ENCODE measurements around the gene ZNG1A.
A peak's percentile ranks its signal among the peaks of the same experiment; 100 is the strongest.
"Not testable (repeated sequence)": the region's sequence is repeated elsewhere in the genome, so short reads cannot be mapped to it uniquely, and the experiment has no call there.

The ZNG1A gene

DNA sequence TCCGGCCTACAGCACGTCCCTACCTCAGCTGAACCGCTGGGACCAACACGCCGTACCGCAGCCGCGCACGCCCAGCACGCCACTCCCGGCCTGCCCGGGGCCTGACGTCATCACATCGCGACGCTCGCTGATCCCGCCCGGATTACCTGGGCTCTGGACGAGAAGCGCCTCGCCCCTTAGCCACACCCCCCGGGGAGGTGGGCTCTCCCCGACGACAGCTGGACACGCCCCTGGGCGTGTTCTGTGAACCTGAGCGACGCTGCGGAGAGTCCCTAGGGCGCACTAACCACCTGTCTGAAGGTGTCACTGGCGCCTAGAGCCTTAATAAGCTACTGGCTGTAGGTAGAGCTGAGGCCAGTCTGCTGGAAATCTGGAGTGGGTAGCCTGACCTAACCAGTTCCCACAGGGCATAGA lies at the start of gene ZNG1A:
ZNG1A (minus strand) TSS at position 87 of the 414 bp plus-strand sequence. CDS start 87 bp downstream, outside the sequence.
- DNase-seq: peak; percentile 92 to 96

DNA sequence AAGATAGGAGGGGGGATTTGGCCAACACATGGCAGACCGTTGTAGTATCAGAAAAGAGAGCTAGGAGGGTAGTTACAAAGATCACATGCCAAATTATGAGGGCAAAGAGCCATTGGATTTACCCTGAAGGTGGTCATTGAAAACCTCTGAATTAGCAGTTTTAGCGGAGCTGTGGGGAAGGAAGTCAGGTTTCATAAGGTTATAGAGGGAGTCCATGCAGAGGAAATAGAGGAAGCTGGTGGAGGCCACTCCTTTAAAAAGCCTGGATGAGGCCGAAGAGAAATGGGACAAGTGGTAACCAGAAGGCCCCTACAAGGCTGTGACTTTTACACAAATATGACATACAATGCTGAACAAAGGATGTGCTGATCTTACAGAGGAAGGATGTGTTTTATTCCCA lies 49.0 kb upstream of the ZNG1A start:
- DNase-seq: no peak

DNA sequence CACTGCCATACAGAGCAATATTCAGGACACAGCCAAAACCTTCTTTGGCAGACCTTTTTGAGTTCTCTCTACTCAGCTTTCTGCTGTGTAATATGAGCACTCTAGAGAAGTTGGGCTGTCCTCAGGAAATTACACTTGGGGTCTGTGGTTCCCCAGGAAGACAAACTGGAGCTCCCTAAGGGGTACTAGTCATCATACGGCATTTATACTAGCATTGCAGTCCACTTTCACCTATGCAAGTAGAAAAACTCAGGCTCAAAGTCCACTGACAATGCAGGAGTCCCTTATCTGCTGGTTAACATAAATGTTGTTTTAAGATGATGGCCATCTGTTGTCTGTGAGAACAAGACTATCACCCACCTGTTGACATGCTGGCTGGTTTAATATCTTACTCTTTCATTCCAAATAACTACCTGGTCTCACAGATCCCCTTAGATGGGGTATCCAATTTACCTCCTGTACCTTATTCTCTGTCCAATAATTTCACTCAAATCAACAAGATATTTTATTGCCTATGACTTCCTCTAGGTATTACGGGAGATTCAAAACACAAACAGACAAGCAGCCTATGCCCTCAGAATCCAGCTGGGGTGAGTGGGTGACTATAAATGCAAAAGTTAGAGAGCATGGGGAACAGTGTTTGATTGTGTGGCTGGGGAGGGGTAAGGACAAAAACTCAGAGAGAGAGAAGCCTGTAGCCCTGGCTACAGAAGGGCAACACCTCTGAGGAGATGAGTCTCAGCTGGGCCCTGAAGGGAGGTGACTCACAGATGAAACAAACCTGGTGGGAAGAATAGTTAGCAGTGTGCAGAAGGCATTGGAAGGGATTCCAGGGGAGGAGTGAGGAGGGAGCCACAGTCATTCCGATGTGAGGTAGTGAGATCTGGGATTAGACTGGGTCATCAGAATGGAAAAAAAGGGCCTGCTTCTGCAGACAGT lies 46.0 kb upstream of the ZNG1A start:
- no peak for DNase-seq

DNA sequence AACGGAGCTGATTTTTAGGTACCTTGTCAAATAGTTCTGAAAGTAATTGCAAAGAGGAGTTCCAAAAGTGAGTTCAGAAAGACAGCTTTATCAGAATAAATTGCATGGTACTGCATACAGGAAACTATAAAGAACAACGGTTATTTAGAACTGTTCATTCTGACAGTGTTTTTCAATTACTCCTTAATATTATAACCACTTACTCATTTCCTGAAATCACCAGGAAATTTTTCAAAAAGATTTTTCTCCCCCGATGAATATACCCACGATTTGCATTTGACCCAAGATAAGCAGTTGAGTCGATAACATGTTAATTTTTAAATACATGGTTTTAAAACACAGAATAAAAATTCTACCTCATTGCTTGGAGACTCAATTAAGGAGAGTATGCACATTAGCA lies 45.2 kb upstream of the ZNG1A start:
- DNase-seq: no peak

- DNase-seq: no peak
Observed at GRCh38 chr9:223152-223551, 44.3 kb upstream of the ZNG1A start.

GRCh38 chr9:221989-222776 lies 43.3 kb upstream of the ZNG1A start:
- peak in 1 of 2 donors; percentile 29 for DNase-seq

DNA sequence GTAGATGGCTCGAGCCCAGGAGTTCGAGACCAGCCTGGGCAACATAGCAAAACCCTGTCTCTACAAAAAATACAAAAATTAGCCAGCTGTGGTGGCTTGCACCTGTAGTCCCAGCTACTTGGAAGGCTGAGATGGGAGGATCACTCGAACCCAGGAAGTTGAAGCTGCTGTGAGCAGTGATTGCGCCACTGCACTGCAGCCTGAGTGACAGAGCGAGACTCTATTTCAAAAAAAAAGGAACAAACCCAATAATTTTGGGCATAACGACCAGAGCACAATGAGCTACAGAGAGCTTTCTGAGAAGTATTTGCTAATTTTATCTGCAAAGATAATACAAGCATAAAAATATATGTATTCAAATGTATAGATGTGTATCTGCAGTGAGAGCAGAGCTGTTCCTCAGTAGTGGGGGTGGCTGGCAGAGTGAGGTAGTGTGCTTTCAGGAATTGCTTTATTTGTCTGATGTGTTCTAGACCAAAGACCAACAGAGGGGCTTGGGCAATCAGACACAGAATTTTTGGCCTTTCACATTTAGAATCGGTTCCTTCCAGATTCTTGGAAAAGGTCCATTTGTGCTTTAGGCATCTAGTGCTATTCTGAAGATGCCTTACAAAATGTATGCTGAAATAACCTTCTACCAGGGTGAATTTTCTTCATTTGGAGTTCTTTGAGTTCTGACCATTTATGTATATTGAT lies 41.0 kb upstream of the ZNG1A start:
- no peak for DNase-seq

- not testable (repeated sequence) for DNase-seq
Observed at GRCh38 chr9:219036-219435, 40.2 kb upstream of the ZNG1A start.

GRCh38 chr9:217950-218349 lies 39.1 kb upstream of the ZNG1A start:
- no peak for DNase-seq

DNA sequence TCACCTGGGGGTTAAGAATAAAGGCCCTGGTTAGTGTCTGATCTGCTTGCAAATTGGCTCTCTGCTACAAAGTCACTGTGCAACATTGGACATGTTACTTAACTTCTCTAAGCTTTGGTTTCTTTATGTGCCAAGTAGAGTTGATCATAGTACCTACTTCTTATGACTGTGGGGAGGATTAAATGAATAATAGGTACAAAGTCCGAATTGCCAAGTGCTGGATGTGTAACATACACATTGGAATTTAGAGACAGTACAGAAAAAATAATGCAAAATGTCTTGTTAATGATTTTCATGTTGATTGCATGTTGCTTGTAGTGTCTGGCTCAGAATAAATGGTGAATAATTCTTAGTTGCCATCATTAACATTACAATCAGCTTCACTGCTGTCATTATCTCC lies 38.0 kb upstream of the ZNG1A start:
- DNase-seq: no peak

- DNase-seq: no peak
Observed at GRCh38 chr9:215631-216155, 36.8 kb upstream of the ZNG1A start.

DNA sequence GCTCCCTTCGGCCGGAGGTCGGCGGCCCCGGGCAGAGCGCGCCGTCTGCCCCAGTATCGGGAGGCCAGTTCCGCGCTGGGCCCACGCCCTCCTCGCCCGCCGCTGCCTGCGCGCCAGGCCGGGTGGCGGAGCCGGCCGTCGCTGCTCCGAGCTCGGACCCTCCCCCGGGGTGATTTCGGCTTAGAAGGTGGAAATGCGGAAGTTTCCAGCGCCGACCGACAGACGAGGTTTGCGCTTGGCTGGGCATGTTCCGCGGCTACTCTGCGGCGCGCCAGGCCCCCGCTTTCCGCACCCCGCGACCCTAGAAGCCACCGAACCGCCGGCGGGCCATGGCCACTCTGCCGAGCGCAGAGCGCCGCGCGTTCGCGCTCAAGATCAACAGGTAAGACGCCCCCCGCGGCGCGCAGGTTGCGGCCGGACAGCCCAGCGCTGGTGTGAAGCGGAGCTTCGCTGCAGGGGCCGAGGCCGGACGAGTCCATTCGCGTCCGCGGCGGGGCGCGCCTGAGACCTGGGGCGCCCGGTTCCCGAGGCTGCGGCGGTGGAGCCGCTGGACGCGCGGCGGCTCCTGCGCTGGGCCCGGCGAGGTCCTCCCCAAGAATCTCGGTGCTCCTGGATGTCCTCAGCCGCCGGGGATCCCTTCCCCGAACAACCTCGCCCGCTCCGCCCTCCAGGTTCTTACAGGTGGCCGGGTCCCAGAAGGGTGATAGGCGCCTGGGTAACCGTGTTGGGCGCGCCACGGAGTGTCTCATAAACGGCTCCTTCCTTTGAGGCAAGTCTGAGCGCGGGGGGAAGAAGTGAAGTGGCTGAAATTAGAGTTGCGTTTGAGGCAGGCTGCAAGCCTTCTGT lies 36.0 kb upstream of the ZNG1A start, which contains the start of gene DOCK8:
DOCK8 (plus strand) TSS at position 218 of the 846 bp plus-strand sequence; CDS start at position 330, 112 bp downstream.
- peak; percentile 69 to 75 for DNase-seq

DNA sequence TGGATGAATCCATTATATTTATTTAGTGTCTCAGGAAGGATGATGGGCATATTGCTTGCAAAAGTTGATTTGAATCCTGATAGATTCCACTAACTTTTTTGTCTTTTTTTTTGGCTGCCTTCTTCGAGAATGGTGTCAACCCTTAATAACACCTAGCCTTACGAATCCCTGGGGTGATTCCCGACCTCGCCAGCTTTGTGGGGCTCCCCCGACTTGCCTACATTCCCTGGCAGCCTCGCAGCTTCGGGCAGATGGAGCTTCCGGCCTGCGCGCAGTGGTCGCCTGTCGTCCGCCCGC lies 35.4 kb upstream of the ZNG1A start:
- DNase-seq: no peak

GRCh38 chr9:213901-214300 lies 35.0 kb upstream of the ZNG1A start:
- not testable (repeated sequence) for DNase-seq

DNA sequence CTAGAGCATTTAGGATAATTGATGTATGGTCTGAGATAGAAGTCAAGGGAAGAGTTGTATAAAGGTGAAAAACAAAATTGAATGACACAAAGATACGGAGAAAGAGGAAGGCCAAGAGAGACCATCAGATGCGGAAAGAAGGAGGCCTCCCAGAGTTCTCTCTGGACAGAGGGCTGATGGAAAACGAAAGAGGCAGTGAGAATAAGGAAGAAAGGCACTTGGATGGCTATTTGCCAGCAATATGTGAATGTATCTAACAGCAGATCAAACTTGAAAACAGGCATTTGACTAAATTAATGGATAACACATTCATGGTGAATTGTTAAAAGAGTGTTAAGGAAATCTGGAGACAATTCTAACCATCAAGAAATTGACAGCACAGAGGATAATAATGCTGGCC lies 33.4 kb upstream of the ZNG1A start:
- DNase-seq: no peak

- DNase-seq: no peak
Observed at GRCh38 chr9:211557-211956, 32.7 kb upstream of the ZNG1A start.

GRCh38 chr9:211036-211435 lies 32.2 kb upstream of the ZNG1A start:
- DNase-seq: no peak

DNA sequence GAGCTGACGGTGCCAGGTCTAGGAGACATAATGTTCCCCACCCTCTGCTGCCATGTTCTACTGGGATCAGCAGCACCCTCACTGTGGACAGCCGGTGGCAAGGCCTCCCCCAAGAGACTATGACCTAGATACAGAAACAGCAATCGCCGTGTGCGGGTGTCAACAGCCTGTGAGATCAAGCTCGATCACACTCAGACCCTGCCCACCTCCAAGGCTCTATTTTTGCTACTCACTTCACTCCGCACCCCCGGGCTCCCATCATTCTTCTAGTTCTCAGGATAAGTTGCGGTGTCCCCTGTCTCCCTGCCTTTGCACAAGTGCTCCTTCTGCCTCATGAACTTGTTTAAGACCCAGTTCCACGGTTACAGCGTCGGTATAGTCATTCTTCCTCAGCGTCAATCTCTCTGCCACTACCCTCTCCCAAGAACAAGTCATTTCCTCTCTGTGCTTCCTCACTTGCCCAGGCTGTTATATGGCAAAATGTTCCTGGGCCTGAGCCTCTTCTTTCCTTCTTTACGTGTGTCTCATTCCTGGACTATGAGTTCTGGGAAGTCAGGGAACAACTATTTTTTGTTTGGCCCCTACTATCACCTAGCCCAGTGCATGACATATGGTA lies 30.4 kb upstream of the ZNG1A start:
- no peak for DNase-seq

- no peak for DNase-seq
Observed at GRCh38 chr9:206481-206880, 27.6 kb upstream of the ZNG1A start.

GRCh38 chr9:199601-200000 lies 20.7 kb upstream of the ZNG1A start:
- DNase-seq: not testable (repeated sequence)

GRCh38 chr9:178140-178825 lies 573 bp downstream of the ZNG1A start:
- peak; percentile 6 to 46 for DNase-seq

Data from CD4-positive, alpha-beta T cell treated with Interferon alpha-2 for 1 hour (primary cell).